ENCODE measurements around the gene RPL10A. TPM values are rescaled to one million over a fixed set of nuclear protein-coding genes. Genes with fewer than 3 reads are reported as not detected.

RPL10A gene
- polyA plus RNA-seq, 1 donor (not counting 4 experiments of a cell fraction or from before 2014, with no cell fraction given): 2,462 TPM

- DNase-seq (ENCODE audit: low read depth, low spot score): no peak
- Histone ChIP-seq H3K27ac (ENCODE audit: control insufficient read depth, insufficient read depth, low read length) (no peak overlapping the region), H3K4me3 (ENCODE audit: control insufficient read depth in 2 of 3, extremely low read depth in 1 of 3, insufficient read depth in 2 of 3, low read depth in 1 of 3, low read length in 3 of 3) (no peak overlapping the region), H4K20me1 (ENCODE audit: control insufficient read depth, extremely low read depth, insufficient read depth, low read length) (peaks cover 22% of the 10 kb centered on the region), H3K36me3 (ENCODE audit: control insufficient read depth in 2 of 2, extremely low read depth in 1 of 2, insufficient read depth in 2 of 2, low read length in 2 of 2) (peaks cover 16 to 44% of the 10 kb centered on the region in 2 experiments), H3K9me3 (ENCODE audit: control insufficient read depth, low read depth, low read length) (no peaks in the 10 kb centered on the region), H2AFZ (ENCODE audit: control insufficient read depth, low read length) (no peak overlapping the region), H3K9ac (ENCODE audit: control insufficient read depth, extremely low read depth, insufficient read depth, low read length) (no peak overlapping the region), H3K9me1 (ENCODE audit: control insufficient read depth, extremely low read depth, insufficient read depth, low read length) (peaks cover 3% of the 10 kb centered on the region), H3K27me3 (ENCODE audit: control insufficient read depth, extremely low read depth, insufficient read depth, low read length) (no peaks in the 10 kb centered on the region), H3K79me2 (ENCODE audit: control insufficient read depth, insufficient read depth, low read length) (peaks cover 5% of the 10 kb centered on the region), H3K4me1 (ENCODE audit: control insufficient read depth, extremely low read depth, insufficient read depth, low read length) (peaks cover 8% of the 10 kb centered on the region), H3K4me2 (ENCODE audit: control insufficient read depth, extremely low read depth, insufficient read depth, low read depth, low read length) (no peak overlapping the region)
- dilution Hi-C loops (cut with MboI; ENCODE audit: extremely low pct_ligation_motif_present, low sequenced_read_pairs): no loop called here
- FAIRE-seq: no peak
- TF ChIP-seq CTCF (optimal IDR thresholded peaks at IDR 0.05 in 1 of 3, IDR thresholded peaks at IDR 0.05 in 1 of 3, conservative IDR thresholded peaks at IDR 0.05 in 1 of 3; ENCODE audit: extremely low read depth in 1 of 3, insufficient read depth in 2 of 3, low read length in 3 of 3) (no peak), EZH2 (IDR thresholded peaks at IDR 0.05; ENCODE audit: low read length) (no peak)
These were observed 7.4 kb downstream of the RPL10A start for GRCh38 chr6:35475573-35475972.

- FAIRE-seq (no peak), DNase-seq (ENCODE audit: low read depth, low spot score) (no peak)
- Histone ChIP-seq H3K9ac (ENCODE audit: control insufficient read depth, extremely low read depth, insufficient read depth, low read length) (no peak overlapping the region), H3K27me3 (ENCODE audit: control insufficient read depth, extremely low read depth, insufficient read depth, low read length) (no peaks in the 10 kb centered on the region), H2AFZ (ENCODE audit: control insufficient read depth, low read length) (no peak overlapping the region), H3K4me3 (ENCODE audit: control insufficient read depth in 2 of 3, extremely low read depth in 1 of 3, insufficient read depth in 2 of 3, low read depth in 1 of 3, low read length in 3 of 3) (no peak overlapping the region), H3K9me3 (ENCODE audit: control insufficient read depth, low read depth, low read length) (no peaks in the 10 kb centered on the region), H3K9me1 (ENCODE audit: control insufficient read depth, extremely low read depth, insufficient read depth, low read length) (peaks cover 3% of the 10 kb centered on the region), H3K27ac (ENCODE audit: control insufficient read depth, insufficient read depth, low read length) (no peak overlapping the region), H3K36me3 (ENCODE audit: control insufficient read depth in 2 of 2, extremely low read depth in 1 of 2, insufficient read depth in 2 of 2, low read length in 2 of 2) (peaks cover 11 to 46% of the 10 kb centered on the region in 2 experiments), H4K20me1 (ENCODE audit: control insufficient read depth, extremely low read depth, insufficient read depth, low read length) (peaks cover 20% of the 10 kb centered on the region), H3K4me2 (ENCODE audit: control insufficient read depth, extremely low read depth, insufficient read depth, low read depth, low read length) (no peak overlapping the region), H3K79me2 (ENCODE audit: control insufficient read depth, insufficient read depth, low read length) (peaks cover 2% of the 10 kb centered on the region), H3K4me1 (ENCODE audit: control insufficient read depth, extremely low read depth, insufficient read depth, low read length) (peaks cover 3% of the 10 kb centered on the region)
- dilution Hi-C loops (cut with MboI; ENCODE audit: extremely low pct_ligation_motif_present, low sequenced_read_pairs): no loop called here
- TF ChIP-seq EZH2 (IDR thresholded peaks at IDR 0.05; ENCODE audit: low read length) (no peak), CTCF (optimal IDR thresholded peaks at IDR 0.05 in 1 of 3, IDR thresholded peaks at IDR 0.05 in 1 of 3, conservative IDR thresholded peaks at IDR 0.05 in 1 of 3; ENCODE audit: extremely low read depth in 1 of 3, insufficient read depth in 2 of 3, low read length in 3 of 3) (no peak)
These were observed 7.8 kb downstream of the RPL10A start for GRCh38 chr6:35476004-35476403.
